Activated naive CD8-positive, alpha-beta T cell treated with anti-CD3 and anti-CD28 coated beads for 36 hours (primary cell): ENCODE results near the gene SFI1. TPM values are rescaled to one million over a fixed set of nuclear protein-coding genes. Genes with fewer than 3 reads are reported as not detected.

ENCODE experiments used
- DNase-seq: peaks from one replicate; pipeline ENCODE4 v3.0.0; 2021
- H3K27ac Mint-ChIP-seq: one replicate; pipeline ENCODE4 v1.8.0; 2022; ENCODE audit warnings: mild to moderate bottlenecking, moderate library complexity, mixed read lengths
- H3K27me3 Mint-ChIP-seq: one replicate; pipeline ENCODE4 v1.8.0; 2022; ENCODE audit warnings: mild to moderate bottlenecking, mixed read lengths
- H3K36me3 Mint-ChIP-seq: one replicate; pipeline ENCODE4 v1.8.0; 2021; ENCODE audit warnings: mild to moderate bottlenecking, mixed read lengths
- H3K4me1 Mint-ChIP-seq: one replicate; pipeline ENCODE4 v1.8.0; 2021; ENCODE audit warnings: mixed read lengths
- H3K4me3 Mint-ChIP-seq: one replicate; pipeline ENCODE4 v1.8.0; 2022; ENCODE audit warnings: mild to moderate bottlenecking, moderate library complexity, mixed read lengths
- H3K9me3 Mint-ChIP-seq: one replicate; pipeline ENCODE4 v1.8.0; 2022; ENCODE audit warnings: mixed read lengths
- total RNA-seq, 2 experiments: library from RNA; stranded (reverse); gene quantifications; one replicate each; pipeline ENCODE4 v1.2.3, GENCODE V29; 2021

SFI1 gene
- total RNA-seq, 2 experiments from 2014 or later = 110 to 122 TPM

DNA sequence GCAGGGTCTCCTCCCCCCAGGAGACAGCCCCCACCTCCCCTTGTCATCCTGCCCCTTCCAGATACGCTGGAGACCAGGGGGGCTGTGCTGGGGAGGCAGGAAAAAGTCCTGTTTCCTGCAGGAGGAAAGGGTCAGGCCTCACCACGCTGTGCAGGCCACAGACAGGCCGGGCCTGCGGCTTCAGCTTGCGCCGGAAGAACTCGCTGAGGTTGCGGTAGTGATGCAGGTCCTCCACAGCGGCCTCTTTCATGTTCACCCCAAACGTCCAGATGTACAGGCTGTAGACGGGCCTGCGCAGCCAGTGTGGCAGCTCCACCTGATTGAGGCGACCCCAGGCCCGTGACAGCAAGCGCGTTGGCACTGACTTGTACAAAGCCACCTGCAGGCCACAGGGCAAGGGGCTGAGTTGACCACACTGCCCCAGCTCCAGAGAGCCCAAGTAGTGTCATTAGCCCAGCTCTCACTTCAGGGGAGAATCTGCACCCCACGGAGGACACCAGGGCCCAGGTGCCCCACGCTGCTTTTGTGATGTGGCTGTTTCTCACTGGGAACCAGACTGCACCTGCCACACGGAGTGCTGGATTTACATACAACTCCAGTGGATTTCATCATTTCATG lies 125.3 kb downstream of the SFI1 start:
- H3K27ac Mint-ChIP-seq = peak overlapping the region; percentile 76
- H3K27me3 Mint-ChIP-seq = no peaks in the 10 kb centered on the region
- no peaks in the 10 kb centered on the region for H3K9me3 Mint-ChIP-seq
- DNase-seq = no peak
- peaks cover 4% of the 10 kb centered on the region for H3K36me3 Mint-ChIP-seq
- no peak overlapping the region for H3K4me3 Mint-ChIP-seq
- H3K4me1 Mint-ChIP-seq = peaks cover 15% of the 10 kb centered on the region

DNA sequence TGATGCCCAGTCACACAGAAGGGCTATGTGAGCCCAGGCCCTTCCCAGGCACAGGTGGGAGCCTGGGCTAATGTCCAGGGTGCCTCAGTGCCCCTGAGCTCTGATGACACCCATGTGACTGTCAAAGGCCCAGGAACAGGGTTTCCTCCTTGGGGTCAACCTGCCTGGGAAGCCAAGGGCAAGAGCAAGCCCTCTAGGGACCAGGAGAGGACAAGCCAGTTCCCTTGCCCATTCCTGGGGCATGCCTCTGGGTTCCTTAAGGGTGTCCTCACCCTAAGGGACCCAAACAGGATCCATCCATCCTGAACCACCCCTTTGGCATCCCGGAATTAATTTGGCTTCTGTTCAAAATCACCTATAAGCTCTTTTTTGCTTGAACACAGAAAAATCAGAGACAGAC lies 126.6 kb downstream of the SFI1 start:
- no peak for DNase-seq
- Mint-ChIP-seq H3K4me3 (no peak overlapping the region), H3K36me3 (peaks cover 2% of the 10 kb centered on the region)

DNA sequence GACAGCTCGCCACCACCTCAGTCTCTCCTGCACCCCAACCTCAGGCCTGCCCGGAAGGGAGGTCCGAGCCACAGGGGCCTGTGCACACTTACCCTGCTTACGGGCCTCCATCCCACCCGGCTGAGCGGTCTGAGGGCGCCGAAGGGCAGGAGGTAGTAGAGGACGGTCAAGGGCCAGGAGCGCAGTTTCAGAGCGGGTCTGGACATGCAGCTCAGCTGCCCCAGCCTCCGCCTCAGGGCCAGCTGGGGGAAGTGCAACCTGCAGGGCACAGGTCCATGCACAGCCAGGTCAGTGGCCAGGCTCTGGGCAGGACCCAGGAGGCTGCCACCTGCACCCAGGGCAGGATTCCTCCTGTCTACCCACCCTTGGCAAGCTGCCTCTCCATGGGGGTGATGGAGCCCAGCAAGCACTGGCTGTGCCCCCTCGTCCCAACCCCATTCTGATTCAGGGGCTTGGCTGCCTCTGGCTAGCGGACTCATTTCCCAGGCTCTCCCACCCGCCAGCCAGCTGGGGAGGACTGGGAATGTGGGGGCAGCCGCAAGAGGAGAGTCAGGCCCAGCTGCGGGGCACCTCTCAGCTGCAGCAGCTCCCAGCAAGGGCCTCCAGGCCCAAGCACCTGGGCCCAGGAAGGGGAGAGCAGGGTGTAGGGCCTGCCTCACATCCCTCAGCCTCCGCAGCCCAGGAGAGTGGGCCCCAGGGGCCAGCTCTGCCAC lies 127.4 kb downstream of the SFI1 start:
- Mint-ChIP-seq H3K4me3 (no peak overlapping the region), H3K4me1 (peaks cover 27% of the 10 kb centered on the region), H3K27me3 (no peaks in the 10 kb centered on the region), H3K36me3 (peaks cover 3% of the 10 kb centered on the region), H3K27ac (no peak overlapping the region), H3K9me3 (no peaks in the 10 kb centered on the region)
- no peak for DNase-seq

More for the DNA sequence above, 126.6 kb downstream of the SFI1 start:
- H3K4me1 Mint-ChIP-seq = peaks cover 24% of the 10 kb centered on the region
- H3K9me3 Mint-ChIP-seq = no peaks in the 10 kb centered on the region
- H3K27ac Mint-ChIP-seq = no peak overlapping the region
- no peaks in the 10 kb centered on the region for H3K27me3 Mint-ChIP-seq

DNA sequence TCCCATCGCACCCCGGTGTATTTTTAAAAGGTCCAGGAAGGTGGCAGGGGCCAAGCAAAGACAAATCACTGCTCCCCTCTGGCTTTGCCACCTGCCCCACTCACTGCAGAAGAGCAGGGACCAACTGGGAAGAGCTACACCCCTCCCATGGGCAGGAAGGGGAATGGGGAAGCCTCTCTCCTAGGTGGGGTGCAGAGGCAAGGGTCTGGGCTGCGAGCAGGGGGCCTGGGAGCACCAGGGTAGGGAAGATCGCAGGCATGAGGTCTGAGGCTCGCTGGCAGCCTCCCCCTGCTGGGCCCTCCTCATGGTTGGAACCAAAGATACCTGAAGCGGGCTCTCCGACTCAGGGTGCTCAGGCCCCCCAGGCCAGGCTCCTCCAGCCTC lies 128.9 kb downstream of the SFI1 start:
- no peak overlapping the region for H3K4me3 Mint-ChIP-seq
- H3K9me3 Mint-ChIP-seq = no peaks in the 10 kb centered on the region
- H3K27me3 Mint-ChIP-seq = no peaks in the 10 kb centered on the region
- peaks cover 9% of the 10 kb centered on the region for H3K36me3 Mint-ChIP-seq
- DNase-seq = no peak
- no peak overlapping the region for H3K27ac Mint-ChIP-seq
- H3K4me1 Mint-ChIP-seq = peaks cover 36% of the 10 kb centered on the region

DNA sequence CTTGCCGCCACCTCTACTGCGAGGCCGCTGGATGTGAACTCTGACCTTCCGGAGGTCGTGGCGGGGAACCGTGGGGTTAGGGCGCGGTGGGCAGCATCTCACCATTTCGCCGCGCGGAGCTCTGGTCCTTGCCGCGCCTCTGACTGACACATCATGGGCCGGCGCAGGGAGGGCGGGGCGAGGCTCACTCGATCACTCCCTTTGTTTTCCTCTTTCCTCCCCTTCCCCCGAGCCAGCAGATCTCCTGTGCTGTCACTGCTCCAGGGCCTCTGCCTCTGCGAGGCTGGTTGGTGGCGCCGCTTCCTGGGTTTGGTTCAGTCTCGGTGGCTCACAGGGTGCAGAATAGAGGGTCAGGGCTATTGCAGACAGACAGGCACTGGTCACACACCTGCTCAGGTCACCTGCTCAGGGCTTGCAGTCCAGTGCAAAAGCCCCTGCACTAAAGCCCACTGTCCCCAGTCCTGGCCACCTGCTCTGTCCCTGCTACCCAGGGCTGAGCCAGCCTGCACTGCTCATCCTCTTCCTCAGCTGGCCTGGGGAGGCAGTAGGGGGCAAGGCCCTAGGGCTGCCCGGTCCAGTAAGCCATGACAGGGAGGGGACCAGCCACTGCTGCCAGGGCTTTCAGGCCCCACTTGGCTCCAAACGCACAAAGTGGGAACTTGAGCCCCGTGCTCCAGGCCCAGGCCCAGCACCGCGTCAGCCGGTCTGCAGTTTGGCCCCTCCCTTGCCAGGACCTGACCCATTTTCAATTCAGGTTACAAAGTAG lies 129.5 kb downstream of the SFI1 start:
- no peak for DNase-seq
- Mint-ChIP-seq H3K9me3 (no peaks in the 10 kb centered on the region), H3K4me3 (no peak overlapping the region), H3K4me1 (peaks cover 36% of the 10 kb centered on the region), H3K27me3 (no peaks in the 10 kb centered on the region), H3K36me3 (peaks cover 9% of the 10 kb centered on the region), H3K27ac (no peak overlapping the region)

DNA sequence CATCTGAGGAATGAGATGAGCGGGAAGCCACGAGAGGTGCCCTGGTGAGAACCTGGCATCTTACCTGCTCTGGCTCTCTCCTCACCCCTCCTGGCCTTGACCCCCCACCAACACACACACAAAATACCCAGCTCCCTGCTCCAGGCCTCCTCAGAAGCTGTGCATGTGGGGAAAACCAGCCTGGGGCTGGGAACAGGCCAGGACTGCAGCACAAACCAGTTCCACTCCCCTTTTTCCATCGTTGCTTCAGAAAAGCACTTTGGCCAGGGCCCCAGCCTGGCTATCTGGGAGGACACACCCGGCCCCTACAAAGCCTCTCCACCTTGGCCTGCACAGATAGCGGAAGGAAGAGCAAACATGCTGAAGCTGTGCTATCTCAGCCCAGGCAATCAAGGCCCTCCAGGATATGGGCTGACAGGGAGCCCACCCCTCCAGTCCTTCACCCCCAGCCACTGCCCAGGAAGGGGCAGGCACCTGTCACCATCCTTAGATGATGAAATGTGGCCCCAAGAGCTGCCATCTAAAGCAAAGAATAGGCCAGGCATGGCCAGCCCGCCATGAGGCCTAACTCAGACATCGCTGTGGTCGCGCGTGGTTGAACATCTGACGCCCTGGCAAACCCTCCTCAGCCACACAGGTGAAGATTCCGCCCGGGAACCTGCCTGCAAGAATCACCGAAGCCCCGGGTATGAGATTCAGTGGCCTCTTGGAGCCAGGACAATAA lies 130.3 kb downstream of the SFI1 start:
- Mint-ChIP-seq H3K4me1 (peaks cover 41% of the 10 kb centered on the region), H3K36me3 (peaks cover 9% of the 10 kb centered on the region), H3K27me3 (no peaks in the 10 kb centered on the region), H3K4me3 (no peak overlapping the region), H3K9me3 (no peaks in the 10 kb centered on the region), H3K27ac (peak overlapping the region; percentile 76)
- no peak for DNase-seq

DNA sequence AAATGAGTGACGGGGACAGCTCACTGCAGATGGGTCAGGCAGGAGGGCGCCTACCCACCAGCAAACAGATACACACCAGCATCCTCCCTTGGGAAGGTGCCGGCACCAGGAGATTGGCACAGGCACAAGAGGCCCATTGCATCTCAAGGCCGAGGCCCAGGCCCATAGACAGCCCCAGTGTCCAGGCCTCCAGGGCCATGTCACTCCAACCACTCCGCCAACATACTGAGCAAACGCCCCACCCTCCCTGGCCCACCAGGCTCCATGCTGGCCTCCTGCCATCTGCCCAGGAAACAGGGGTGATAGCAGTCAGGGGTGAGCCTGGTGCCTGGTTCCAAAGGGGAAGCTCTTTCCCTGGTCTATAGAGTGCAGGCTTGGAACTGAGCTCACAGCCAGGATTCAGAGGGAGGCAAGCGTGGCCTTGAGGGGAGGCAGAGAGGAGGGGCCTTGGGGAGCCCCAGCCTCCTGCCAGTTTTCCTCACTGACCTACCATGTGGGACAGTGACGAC lies 130.9 kb downstream of the SFI1 start:
- H3K36me3 Mint-ChIP-seq = peaks cover 9% of the 10 kb centered on the region
- DNase-seq = no peak
- H3K4me1 Mint-ChIP-seq = peaks cover 41% of the 10 kb centered on the region
- no peaks in the 10 kb centered on the region for H3K9me3 Mint-ChIP-seq
- peak overlapping the region; percentile 76 for H3K27ac Mint-ChIP-seq
- no peak overlapping the region for H3K4me3 Mint-ChIP-seq
- no peaks in the 10 kb centered on the region for H3K27me3 Mint-ChIP-seq

DNA sequence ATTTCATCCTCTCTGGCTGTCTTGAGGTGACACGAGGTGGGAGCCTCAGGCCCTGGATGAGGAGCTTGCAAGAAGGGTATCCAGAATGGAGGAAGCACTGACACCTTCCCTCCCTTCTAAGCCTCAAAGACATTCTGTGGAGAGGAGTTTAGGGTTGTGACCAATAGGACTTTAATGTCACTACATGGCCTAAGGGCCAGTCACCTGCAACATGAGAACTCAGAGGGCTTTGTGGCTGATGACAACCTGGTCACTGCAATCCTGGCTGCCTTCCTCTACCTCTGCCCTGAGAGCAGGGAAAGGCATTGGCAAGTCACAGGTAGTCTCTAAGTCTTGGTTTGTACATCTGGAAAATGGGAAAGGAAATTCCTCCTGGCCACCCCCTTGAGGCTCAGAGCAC lies 132.0 kb downstream of the SFI1 start:
- H3K4me3 Mint-ChIP-seq = peak overlapping the region; percentile 86
- peak overlapping the region; percentile 59 for H3K27ac Mint-ChIP-seq
- no peaks in the 10 kb centered on the region for H3K9me3 Mint-ChIP-seq
- no peaks in the 10 kb centered on the region for H3K27me3 Mint-ChIP-seq
- no peak for DNase-seq
- peaks cover 41% of the 10 kb centered on the region for H3K4me1 Mint-ChIP-seq
- peaks cover 9% of the 10 kb centered on the region for H3K36me3 Mint-ChIP-seq

DNA sequence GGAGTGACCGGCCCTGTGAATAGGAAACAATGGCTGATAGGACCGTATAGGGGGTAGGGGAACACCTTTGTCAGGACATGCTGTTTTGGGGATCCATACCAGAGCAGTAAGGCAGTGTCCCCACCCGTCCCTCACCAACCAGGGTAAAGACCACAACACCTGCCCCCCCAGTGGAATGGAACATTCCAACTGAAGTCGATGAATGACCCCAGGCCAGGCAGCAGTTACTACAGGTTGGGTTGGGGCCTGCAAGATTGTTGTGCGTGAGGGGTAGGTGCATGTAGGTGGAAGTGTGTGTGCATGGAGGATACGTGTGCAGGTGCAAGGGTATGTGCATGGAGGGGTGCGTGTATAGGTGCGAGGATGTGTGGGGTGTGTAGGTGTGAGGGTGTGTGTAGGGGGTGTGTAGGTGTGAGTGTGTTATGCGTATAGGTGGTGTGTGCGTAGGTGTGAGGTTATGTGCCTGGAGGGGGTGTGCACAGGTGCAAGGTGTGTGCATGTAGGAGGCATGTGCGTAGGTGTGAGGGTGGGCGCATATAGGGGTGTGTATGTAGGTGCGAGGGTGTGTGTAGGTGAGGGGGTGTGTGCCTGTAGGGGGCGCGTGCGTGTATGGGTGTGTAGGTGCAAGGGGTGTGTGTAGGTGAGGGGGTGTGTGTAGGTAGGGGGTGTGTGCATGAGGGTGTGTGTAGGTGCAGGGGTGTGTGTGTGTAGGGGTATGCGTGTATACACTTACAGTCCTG lies 132.8 kb downstream of the SFI1 start:
- Mint-ChIP-seq H3K9me3 (no peaks in the 10 kb centered on the region), H3K27ac (peak overlapping the region; percentile 69), H3K4me1 (peaks cover 44% of the 10 kb centered on the region), H3K27me3 (no peaks in the 10 kb centered on the region), H3K36me3 (peaks cover 9% of the 10 kb centered on the region), H3K4me3 (peak overlapping the region; percentile 86)
- peak; percentile 22 for DNase-seq

DNA sequence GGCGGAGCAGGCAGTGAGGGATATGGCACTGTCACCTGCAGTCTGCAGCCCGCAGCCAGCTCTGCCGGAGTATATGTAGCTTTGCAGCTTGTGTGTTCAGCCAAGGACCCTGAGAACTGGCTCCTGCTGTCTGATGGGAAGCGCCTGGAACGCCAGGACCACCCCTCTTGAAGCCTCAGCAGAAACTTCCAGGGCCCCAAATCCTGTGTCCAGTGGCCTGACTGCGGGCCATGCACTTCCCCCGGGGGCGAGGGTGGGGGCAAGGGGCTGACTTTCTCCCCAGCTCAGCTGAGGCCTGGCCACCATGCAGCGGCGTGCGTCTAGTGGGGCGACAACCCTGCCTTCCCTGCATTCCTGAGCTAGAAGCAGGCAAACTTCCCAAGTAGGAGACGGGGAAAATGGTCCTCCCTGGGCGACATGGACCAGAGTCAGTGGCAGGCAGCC lies 133.4 kb downstream of the SFI1 start:
- Mint-ChIP-seq H3K27ac (peak overlapping the region; percentile 69), H3K4me3 (peak overlapping the region; percentile 86), H3K27me3 (no peaks in the 10 kb centered on the region), H3K36me3 (peaks cover 9% of the 10 kb centered on the region), H3K9me3 (no peaks in the 10 kb centered on the region), H3K4me1 (peaks cover 41% of the 10 kb centered on the region)
- DNase-seq = no peak

DNA sequence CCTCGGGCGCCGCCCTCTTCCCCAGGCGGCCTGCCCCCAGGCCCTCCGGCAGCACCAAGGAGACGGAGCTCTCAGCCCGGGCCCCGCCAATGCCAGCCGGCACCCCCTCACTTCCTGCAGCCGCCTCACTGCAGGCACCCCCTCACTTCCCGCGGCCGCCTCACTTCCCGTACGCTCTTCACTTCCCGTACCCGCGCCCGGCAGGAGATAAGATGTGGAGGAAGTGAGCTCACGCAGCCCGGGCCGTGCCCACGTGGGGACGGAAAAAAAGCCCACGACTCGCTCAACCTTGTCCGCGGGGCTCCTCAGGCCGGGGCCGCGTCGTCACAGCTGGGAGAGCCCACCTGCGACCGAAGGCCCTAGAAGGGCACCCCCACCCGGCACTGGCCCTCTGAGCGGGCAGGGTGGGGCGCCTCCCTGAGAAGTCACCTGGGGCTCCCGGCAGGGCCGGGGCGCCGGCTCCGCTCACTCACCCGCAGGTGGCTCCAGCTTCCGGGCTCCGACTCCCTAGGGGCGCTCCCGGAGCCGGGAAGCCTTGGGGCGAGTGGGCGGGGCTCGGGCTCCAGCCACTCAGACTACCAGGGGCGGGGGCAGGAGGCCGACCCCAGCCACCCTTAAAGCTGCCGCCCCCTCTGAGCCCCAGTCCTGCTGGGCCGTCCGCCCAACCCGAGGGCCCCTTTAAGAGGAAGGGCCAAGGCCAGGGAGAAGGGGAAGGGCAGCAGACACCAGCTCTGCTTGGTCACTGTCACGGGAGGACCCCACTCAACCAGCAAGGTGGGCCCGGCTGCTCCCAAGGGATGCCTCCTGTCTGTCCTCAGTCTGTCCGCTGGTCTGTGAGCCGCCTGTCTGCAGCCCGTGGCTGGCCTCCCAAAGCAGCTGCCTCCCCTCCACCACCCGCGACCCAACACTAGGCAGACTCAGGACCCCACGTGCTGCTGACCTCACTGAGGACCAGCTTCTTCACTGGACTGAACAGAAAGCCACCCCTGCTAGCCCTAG lies 134.3 kb downstream of the SFI1 start:
- Mint-ChIP-seq H3K27me3 (no peaks in the 10 kb centered on the region), H3K27ac (peak overlapping the region; percentile 94), H3K4me1 (peaks cover 41% of the 10 kb centered on the region), H3K4me3 (peak overlapping the region; percentile 86), H3K36me3 (peaks cover 9% of the 10 kb centered on the region), H3K9me3 (no peaks in the 10 kb centered on the region)
- peak; percentile 91 for DNase-seq

DNA sequence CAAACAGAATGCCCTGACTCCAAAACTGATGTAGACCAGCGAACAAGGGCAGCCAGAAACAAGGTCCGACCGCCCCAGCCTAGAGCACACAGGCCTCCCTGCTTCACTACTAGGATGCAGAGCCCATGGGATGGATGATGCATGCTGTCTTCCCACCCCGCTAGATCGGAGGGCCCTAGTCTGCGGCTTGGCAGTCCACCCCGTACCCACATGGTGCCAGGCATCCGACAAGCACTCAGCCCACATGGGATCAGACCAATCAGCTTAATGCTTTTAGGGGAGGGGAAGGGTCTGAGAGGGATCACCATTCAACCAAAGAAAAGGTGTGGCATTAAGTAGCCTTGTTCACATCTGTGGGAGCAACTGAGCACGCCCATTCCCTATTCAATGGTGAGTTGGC lies 135.1 kb downstream of the SFI1 start:
- no peak for DNase-seq
- no peaks in the 10 kb centered on the region for H3K27me3 Mint-ChIP-seq
- peaks cover 37% of the 10 kb centered on the region for H3K4me1 Mint-ChIP-seq
- H3K27ac Mint-ChIP-seq = peak overlapping the region; percentile 85
- no peaks in the 10 kb centered on the region for H3K9me3 Mint-ChIP-seq
- peaks cover 7% of the 10 kb centered on the region for H3K36me3 Mint-ChIP-seq
- H3K4me3 Mint-ChIP-seq = peak overlapping the region; percentile 86

DNA sequence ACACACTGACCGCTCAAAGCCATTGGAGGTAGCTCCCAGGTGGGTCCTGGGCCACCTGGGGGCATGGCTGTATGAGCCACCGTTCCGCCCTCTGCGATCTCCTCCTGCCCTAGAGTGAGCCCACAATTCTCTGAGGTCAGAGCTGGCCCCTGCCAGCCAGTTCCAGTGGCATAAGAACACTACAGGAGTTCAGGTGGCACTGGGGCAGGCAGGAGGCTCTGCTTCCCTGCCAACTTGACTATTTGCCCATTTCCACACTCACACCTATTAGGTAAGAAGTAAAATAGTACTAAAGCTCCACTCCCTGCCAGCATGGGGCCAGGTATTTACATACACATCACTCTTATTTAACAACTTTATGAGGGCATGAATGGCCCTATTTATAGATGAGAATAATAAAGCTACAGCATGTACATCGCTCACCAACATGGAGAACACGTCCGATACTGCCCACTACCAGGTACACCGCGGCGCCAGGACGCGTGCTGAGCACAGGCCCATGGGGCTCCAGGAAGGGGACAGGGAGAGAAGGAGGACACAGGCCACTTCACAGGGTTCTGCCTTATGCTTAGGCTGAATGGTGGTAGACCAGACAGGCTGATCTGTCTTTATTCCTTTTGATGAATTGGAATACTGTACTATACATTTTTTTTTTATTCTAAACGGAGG lies 139.4 kb downstream of the SFI1 start:
- no peaks in the 10 kb centered on the region for H3K27me3 Mint-ChIP-seq
- peaks cover 5% of the 10 kb centered on the region for H3K36me3 Mint-ChIP-seq
- peaks cover 41% of the 10 kb centered on the region for H3K4me1 Mint-ChIP-seq
- H3K4me3 Mint-ChIP-seq = no peak overlapping the region
- no peak for DNase-seq
- H3K9me3 Mint-ChIP-seq = no peaks in the 10 kb centered on the region
- H3K27ac Mint-ChIP-seq = no peak overlapping the region
